Kidney (tissue), 14 donors: ENCODE results near the gene TTC17. TPM values are rescaled to one million over a fixed set of nuclear protein-coding genes. Genes with fewer than 3 reads are reported as not detected.

ENCODE experiments used
- DNase-seq, 5 donors: peaks; one replicate each; pipeline ENCODE4 v3.0.0-alpha.2; 2013 to 2020
- FAIRE-seq: peaks from 2 replicates; lab custom pipeline; 2012; peaks lifted over from hg19 to GRCh38; lab: Jason Lieb, UNC
- H3K27ac ChIP-seq, 2 donors: one replicate each; pipeline ENCODE4 v1.7.0; 2013; ENCODE audit warnings: low read depth in 2 of 2, low read length in 2 of 2, inconsistent platforms in 1 of 2
- H3K27me3 ChIP-seq: one replicate; pipeline ENCODE4 v1.7.1; 2013; ENCODE audit warnings: low read length, inconsistent platforms; ENCODE audit not compliant: control insufficient read depth, insufficient read depth
- H3K36me3 ChIP-seq, 3 donors: one replicate each; pipeline versions ENCODE4 v1.7.0 to v1.7.1; 2013; ENCODE audit warnings: low read length in 3 of 3, control low read depth in 1 of 3, inconsistent platforms in 1 of 3; ENCODE audit not compliant: insufficient read depth in 3 of 3, control insufficient read depth in 2 of 3
- H3K4me1 ChIP-seq, 3 donors: one replicate each; pipeline versions ENCODE4 v1.7.0 to v1.7.1; 2013; ENCODE audit warnings: low read length in 3 of 3, inconsistent platforms in 1 of 3, low read depth in 1 of 3; ENCODE audit not compliant: control insufficient read depth in 2 of 3, insufficient read depth in 2 of 3
- H3K4me3 ChIP-seq, 3 donors: one replicate each; pipeline versions ENCODE4 v1.7.0 to v1.8.1; 2013; ENCODE audit warnings: low read length in 3 of 3, control low read depth in 1 of 3, inconsistent platforms in 1 of 3
- H3K9ac ChIP-seq, 3 donors: one replicate each; pipeline versions ENCODE4 v1.7.0 to v1.7.1; 2013; ENCODE audit warnings: low read length in 3 of 3, control low read depth in 1 of 3, inconsistent platforms in 1 of 3
- H3K9me3 ChIP-seq, 3 donors: one replicate each; pipeline versions ENCODE4 v1.7.0 to v1.7.1; 2013; ENCODE audit warnings: low read length in 3 of 3, control low read depth in 1 of 3, inconsistent platforms in 1 of 3; ENCODE audit not compliant: control insufficient read depth in 2 of 3, insufficient read depth in 1 of 3
- CTCF ChIP-seq: IDR thresholded peaks from 3 replicates; pipeline ENCODE4 v1.5.1; 2012; ENCODE audit warnings: mild to moderate bottlenecking, moderate library complexity, borderline replicate concordance; ENCODE audit not compliant: insufficient read depth; ENCODE audit errors: extremely low read depth
- intact Hi-C: fragments of 100-400 bp; cut with DNase I; formaldehyde crosslinking; loops from one replicate; pipeline ENCODE4 v1.11.1; 2022
- polyA plus RNA-seq: library from polyadenylated mRNA; stranded (reverse); fragments of 350-450 nt; fragmentation: Illumina TruSeq; extraction: RNeasy Lipid Tissue Mini Kit (QIAGEN cat#74804); gene quantifications from one replicate; pipeline ENCODE4 v1.2.3, GENCODE V29; 2014; ENCODE audit warnings: low read depth, low replicate concordance; ENCODE audit not compliant: insufficient read depth
- total RNA-seq: library from RNA; stranded (reverse); fragmentation: NEBNext Ultra II Directional; extraction: Animal tissue kit (Norgen Biotek cat#: 25700); gene quantifications from one replicate; pipeline ENCODE4 v1.2.1, GENCODE V29; 2021
- donor health status: control.
- donor health status: control.
- donor health status: control.
- donor health status: control.
- donor health status: control.
- donor health status: DM: yes; HTN: yes; CAD: no.
- donor health status: Normal renal cell carcinoma (clear cell type).

TTC17 gene
- total and polyA plus RNA-seq, 2 donors from 2014 or later: 26.2 to 76.5 TPM

GRCh38 chr11:43511959-43512358 is 153.2 kb downstream of the TTC17 start:
- Histone ChIP-seq H3K27ac (no peak overlapping the region), H3K27me3 (no peaks in the 10 kb centered on the region), H3K4me1 (no peaks in the 10 kb centered on the region), H3K9me3 (no peaks in the 10 kb centered on the region), H3K4me3 (no peak overlapping the region), H3K9ac (no peak overlapping the region), H3K36me3 (no peaks in the 10 kb centered on the region)
- no peak for FAIRE-seq
- intact Hi-C loops: no loop called here
- DNase-seq: no peak
- no peak for TF ChIP-seq CTCF

GRCh38 chr11:43515090-43515489 is 156.4 kb downstream of the TTC17 start:
- no peak for TF ChIP-seq CTCF
- Histone ChIP-seq H3K36me3 (no peaks in the 10 kb centered on the region), H3K9me3 (no peaks in the 10 kb centered on the region), H3K4me3 (no peak overlapping the region), H3K4me1 (no peaks in the 10 kb centered on the region), H3K27me3 (no peaks in the 10 kb centered on the region), H3K27ac (no peak overlapping the region), H3K9ac (no peak overlapping the region)
- FAIRE-seq (no peak), DNase-seq (no peak)
- intact Hi-C loops: no loop called here

- H3K27me3 ChIP-seq: no peaks in the 10 kb centered on the region
- FAIRE-seq (no peak), DNase-seq (peak in 1 of 5 donors; percentile 55)
- intact Hi-C loops: no loop called here
- no peak for TF ChIP-seq CTCF
- H3K9me3 ChIP-seq: no peaks in the 10 kb centered on the region
- H3K4me3 ChIP-seq: no peak overlapping the region
- no peak overlapping the region for H3K27ac ChIP-seq
- H3K36me3 ChIP-seq: no peaks in the 10 kb centered on the region
- no peaks in the 10 kb centered on the region for H3K4me1 ChIP-seq
- H3K9ac ChIP-seq: no peak overlapping the region
These were observed 157.7 kb downstream of the TTC17 start for GRCh38 chr11:43516316-43516850.

GRCh38 chr11:43517518-43517917 is 158.8 kb downstream of the TTC17 start:
- no peak for TF ChIP-seq CTCF
- no peak for FAIRE-seq
- intact Hi-C loops: no loop called here
- Histone ChIP-seq H3K4me3 (no peak overlapping the region), H3K9ac (no peak overlapping the region), H3K36me3 (no peaks in the 10 kb centered on the region), H3K27me3 (no peaks in the 10 kb centered on the region), H3K27ac (no peak overlapping the region), H3K9me3 (no peaks in the 10 kb centered on the region), H3K4me1 (no peaks in the 10 kb centered on the region)
- DNase-seq: no peak
